HepG2 (cell line): ENCODE measurements around the gene NAA15. TPM values are rescaled to one million over a fixed set of nuclear protein-coding genes. Genes with fewer than 3 reads are reported as not detected.

Experiments used
- GLI4 ChIP-seq: sonication (generic); formaldehyde crosslinking; IDR thresholded peaks from 2 replicates; pipeline ENCODE4 v1.5.1; 2020; ENCODE audit warnings: missing genetic modification reagents, mild to moderate bottlenecking, moderate library complexity, borderline replicate concordance
- HES4 ChIP-seq: sonication (generic); formaldehyde crosslinking; IDR thresholded peaks from 2 replicates; pipeline ENCODE4 v1.9.0; 2021; ENCODE audit warnings: mild to moderate bottlenecking, missing genetic modification reagents, borderline replicate concordance
- JDP2 ChIP-seq: sonication (generic); formaldehyde crosslinking; IDR thresholded peaks from 2 replicates; pipeline ENCODE4 v1.8.1; 2022; ENCODE audit warnings: missing genetic modification reagents, borderline replicate concordance
- KDM3A ChIP-seq: IDR thresholded peaks from 2 replicates; pipeline ENCODE4 v1.6.1; 2018; ENCODE audit warnings: low read depth, missing compliant biosample characterization
- MBNL3 ChIP-seq: fragments of 250-450 bp; sonication (Bioruptor Pico); conservative IDR thresholded peaks from 2 replicates; pipeline ENCODE4 v1.8.0; 2022; ENCODE audit warnings: mild to moderate bottlenecking, inconsistent platforms
- MTA3 ChIP-seq: sonication (generic); formaldehyde crosslinking; IDR thresholded peaks from 2 replicates; pipeline ENCODE4 v1.4.0; 2020; ENCODE audit warnings: missing genetic modification reagents
- NFRKB ChIP-seq: fragments of 450-650 bp; IDR thresholded peaks from 2 replicates; pipeline ENCODE4 v1.6.1; 2017
- SSRP1 ChIP-seq: IDR thresholded peaks from 2 replicates; pipeline ENCODE4 v1.6.1; 2016; ENCODE audit warnings: control low read depth
- THYN1 ChIP-seq: sonication (generic); formaldehyde crosslinking; IDR thresholded peaks from 2 replicates; pipeline ENCODE4 v1.8.1; 2023; ENCODE audit warnings: low read depth, mild to moderate bottlenecking, moderate library complexity, missing genetic modification reagents, borderline replicate concordance
- ZFP36L2 ChIP-seq: sonication (generic); formaldehyde crosslinking; IDR thresholded peaks from 2 replicates; pipeline ENCODE4 v1.4.0; 2020; ENCODE audit warnings: missing genetic modification reagents
- ZNF160 ChIP-seq: sonication (generic); formaldehyde crosslinking; IDR thresholded peaks from 2 replicates; pipeline ENCODE4 v1.8.0; 2022; ENCODE audit warnings: mild to moderate bottlenecking, inconsistent platforms, missing genetic modification reagents
- ZNF343 ChIP-seq: sonication (generic); formaldehyde crosslinking; IDR thresholded peaks from 2 replicates; pipeline ENCODE4 v1.4.0; 2020; ENCODE audit warnings: mild to moderate bottlenecking, missing genetic modification reagents
- polyA plus RNA-seq, 8 experiments: library from polyadenylated mRNA; depleted of rRNA in 3 of 8; stranded (reverse) in 7 of 8; unstranded in 1 of 8; fragments of >200 nt; fragmentation: Illumina TruSeq in 4 of 8; extraction: Trizol in 4 of 8; gene quantifications; 2 replicates each; pipeline versions ENCODE4 v1.2.1 to v1.2.3, GENCODE V29; 2011 to 2016; ENCODE audit warnings: low read depth in 4 of 8, missing spikeins in 1 of 8, mixed read lengths in 1 of 8; ENCODE audit not compliant: insufficient read depth in 1 of 8
- total RNA-seq, 5 experiments: library from RNA; depleted of rRNA; stranded (reverse); fragments of >200 nt; fragmentation: Illumina TruSeq; extraction: Trizol; gene quantifications; 2 replicates each; pipeline ENCODE4 v1.2.3, GENCODE V29; 2016; ENCODE audit warnings: low read depth in 1 of 5
- TF ChIP-seq, protein P1 (sequence below): sonication (generic); formaldehyde crosslinking; IDR thresholded peaks from 2 replicates; pipeline ENCODE4 v1.5.1; 2020; ENCODE audit warnings: mild to moderate bottlenecking, missing genetic modification reagents, borderline replicate concordance
- TF ChIP-seq, protein P2 (sequence below): IDR thresholded peaks from 2 replicates; pipeline ENCODE4 v1.6.1; 2016; ENCODE audit warnings: control low read depth
- TF ChIP-seq, protein P3 (sequence below): sonication (generic); formaldehyde crosslinking; IDR thresholded peaks from 2 replicates; pipeline ENCODE4 v1.5.0; 2020; ENCODE audit warnings: missing genetic modification reagents
- TF ChIP-seq, protein P4 (sequence below), 2 experiments: sonication (generic) in 1 of 2; formaldehyde crosslinking in 1 of 2; IDR thresholded peaks; 2 replicates each; pipeline versions ENCODE4 v1.4.0 to v1.6.1; 2018 to 2020; ENCODE audit warnings: missing genetic modification reagents in 2 of 2, borderline replicate concordance in 1 of 2, low read depth in 1 of 2, mild to moderate bottlenecking in 1 of 2, missing biosample characterization in 1 of 2
- TF ChIP-seq, protein P5 (sequence below): sonication (generic); formaldehyde crosslinking; IDR thresholded peaks from 2 replicates; pipeline ENCODE4 v1.5.0; 2020; ENCODE audit warnings: missing genetic modification reagents
- TF ChIP-seq, protein P6 (sequence below): sonication (generic); formaldehyde crosslinking; IDR thresholded peaks from 2 replicates; pipeline ENCODE4 v1.4.0; 2020; ENCODE audit warnings: missing genetic modification reagents

Gene NAA15
- total and polyA plus RNA-seq, 2 of the 13 experiments (the other 11 are each of a cell fraction or from before 2014, with no cell fraction given), result 6.2 to 50.2 TPM

DNA sequence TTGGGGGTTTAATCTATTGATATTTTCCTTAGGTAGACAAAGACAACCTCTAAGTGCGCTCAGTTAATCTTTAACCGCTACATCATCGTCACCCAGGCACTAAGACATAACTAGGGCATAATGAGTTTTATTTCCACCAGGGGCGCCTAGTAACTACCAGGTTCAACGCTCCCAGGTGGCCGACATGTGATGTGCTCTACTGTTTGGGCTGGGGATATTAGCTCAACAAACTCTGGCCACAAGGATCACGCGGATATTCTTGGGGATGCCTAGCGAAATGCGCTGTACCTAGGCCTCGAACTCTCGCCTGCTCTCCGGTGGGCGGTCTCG is 151.7 kb downstream of the NAA15 start (continued):
- TF ChIP-seq, protein P1, sequence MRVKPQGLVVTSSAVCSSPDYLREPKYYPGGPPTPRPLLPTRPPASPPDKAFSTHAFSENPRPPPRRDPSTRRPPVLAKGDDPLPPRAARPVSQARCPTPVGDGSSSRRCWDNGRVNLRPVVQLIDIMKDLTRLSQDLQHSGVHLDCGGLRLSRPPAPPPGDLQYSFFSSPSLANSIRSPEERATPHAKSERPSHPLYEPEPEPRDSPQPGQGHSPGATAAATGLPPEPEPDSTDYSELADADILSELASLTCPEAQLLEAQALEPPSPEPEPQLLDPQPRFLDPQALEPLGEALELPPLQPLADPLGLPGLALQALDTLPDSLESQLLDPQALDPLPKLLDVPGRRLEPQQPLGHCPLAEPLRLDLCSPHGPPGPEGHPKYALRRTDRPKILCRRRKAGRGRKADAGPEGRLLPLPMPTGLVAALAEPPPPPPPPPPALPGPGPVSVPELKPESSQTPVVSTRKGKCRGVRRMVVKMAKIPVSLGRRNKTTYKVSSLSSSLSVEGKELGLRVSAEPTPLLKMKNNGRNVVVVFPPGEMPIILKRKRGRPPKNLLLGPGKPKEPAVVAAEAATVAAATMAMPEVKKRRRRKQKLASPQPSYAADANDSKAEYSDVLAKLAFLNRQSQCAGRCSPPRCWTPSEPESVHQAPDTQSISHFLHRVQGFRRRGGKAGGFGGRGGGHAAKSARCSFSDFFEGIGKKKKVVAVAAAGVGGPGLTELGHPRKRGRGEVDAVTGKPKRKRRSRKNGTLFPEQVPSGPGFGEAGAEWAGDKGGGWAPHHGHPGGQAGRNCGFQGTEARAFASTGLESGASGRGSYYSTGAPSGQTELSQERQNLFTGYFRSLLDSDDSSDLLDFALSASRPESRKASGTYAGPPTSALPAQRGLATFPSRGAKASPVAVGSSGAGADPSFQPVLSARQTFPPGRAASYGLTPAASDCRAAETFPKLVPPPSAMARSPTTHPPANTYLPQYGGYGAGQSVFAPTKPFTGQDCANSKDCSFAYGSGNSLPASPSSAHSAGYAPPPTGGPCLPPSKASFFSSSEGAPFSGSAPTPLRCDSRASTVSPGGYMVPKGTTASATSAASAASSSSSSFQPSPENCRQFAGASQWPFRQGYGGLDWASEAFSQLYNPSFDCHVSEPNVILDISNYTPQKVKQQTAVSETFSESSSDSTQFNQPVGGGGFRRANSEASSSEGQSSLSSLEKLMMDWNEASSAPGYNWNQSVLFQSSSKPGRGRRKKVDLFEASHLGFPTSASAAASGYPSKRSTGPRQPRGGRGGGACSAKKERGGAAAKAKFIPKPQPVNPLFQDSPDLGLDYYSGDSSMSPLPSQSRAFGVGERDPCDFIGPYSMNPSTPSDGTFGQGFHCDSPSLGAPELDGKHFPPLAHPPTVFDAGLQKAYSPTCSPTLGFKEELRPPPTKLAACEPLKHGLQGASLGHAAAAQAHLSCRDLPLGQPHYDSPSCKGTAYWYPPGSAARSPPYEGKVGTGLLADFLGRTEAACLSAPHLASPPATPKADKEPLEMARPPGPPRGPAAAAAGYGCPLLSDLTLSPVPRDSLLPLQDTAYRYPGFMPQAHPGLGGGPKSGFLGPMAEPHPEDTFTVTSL (CRISPR knock-in tag), result no peak
- no peak for TF ChIP-seq MBNL3 (CRISPR knock-in tag)
- TF ChIP-seq, protein P2, sequence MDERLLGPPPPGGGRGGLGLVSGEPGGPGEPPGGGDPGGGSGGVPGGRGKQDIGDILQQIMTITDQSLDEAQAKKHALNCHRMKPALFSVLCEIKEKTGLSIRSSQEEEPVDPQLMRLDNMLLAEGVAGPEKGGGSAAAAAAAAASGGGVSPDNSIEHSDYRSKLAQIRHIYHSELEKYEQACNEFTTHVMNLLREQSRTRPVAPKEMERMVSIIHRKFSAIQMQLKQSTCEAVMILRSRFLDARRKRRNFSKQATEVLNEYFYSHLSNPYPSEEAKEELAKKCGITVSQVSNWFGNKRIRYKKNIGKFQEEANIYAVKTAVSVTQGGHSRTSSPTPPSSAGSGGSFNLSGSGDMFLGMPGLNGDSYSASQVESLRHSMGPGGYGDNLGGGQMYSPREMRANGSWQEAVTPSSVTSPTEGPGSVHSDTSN (CRISPR knock-in tag), result no peak
- TF ChIP-seq MTA3 (CRISPR knock-in tag), result no peak
- TF ChIP-seq HES4 (CRISPR knock-in tag), result no peak
- no peak for TF ChIP-seq NFRKB
- TF ChIP-seq JDP2 (CRISPR knock-in tag), result no peak
- TF ChIP-seq THYN1 (CRISPR knock-in tag), result no peak
- TF ChIP-seq ZNF343 (CRISPR knock-in tag), result no peak
- TF ChIP-seq ZFP36L2 (CRISPR knock-in tag), result no peak
- no peak for TF ChIP-seq SSRP1 (CRISPR knock-in tag)
- TF ChIP-seq, protein P3, sequence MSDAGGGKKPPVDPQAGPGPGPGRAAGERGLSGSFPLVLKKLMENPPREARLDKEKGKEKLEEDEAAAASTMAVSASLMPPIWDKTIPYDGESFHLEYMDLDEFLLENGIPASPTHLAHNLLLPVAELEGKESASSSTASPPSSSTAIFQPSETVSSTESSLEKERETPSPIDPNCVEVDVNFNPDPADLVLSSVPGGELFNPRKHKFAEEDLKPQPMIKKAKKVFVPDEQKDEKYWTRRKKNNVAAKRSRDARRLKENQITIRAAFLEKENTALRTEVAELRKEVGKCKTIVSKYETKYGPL, result no peak
- TF ChIP-seq, protein P4, sequence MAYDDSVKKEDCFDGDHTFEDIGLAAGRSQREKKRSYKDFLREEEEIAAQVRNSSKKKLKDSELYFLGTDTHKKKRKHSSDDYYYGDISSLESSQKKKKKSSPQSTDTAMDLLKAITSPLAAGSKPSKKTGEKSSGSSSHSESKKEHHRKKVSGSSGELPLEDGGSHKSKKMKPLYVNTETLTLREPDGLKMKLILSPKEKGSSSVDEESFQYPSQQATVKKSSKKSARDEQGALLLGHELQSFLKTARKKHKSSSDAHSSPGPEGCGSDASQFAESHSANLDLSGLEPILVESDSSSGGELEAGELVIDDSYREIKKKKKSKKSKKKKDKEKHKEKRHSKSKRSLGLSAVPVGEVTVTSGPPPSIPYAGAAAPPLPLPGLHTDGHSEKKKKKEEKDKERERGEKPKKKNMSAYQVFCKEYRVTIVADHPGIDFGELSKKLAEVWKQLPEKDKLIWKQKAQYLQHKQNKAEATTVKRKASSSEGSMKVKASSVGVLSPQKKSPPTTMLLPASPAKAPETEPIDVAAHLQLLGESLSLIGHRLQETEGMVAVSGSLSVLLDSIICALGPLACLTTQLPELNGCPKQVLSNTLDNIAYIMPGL (CRISPR knock-in tag; IDR thresholded peaks at IDR 0.05; ENCODE audit: borderline replicate concordance in 1 of 2, low read depth in 1 of 2), result no peak
- TF ChIP-seq, protein P5, sequence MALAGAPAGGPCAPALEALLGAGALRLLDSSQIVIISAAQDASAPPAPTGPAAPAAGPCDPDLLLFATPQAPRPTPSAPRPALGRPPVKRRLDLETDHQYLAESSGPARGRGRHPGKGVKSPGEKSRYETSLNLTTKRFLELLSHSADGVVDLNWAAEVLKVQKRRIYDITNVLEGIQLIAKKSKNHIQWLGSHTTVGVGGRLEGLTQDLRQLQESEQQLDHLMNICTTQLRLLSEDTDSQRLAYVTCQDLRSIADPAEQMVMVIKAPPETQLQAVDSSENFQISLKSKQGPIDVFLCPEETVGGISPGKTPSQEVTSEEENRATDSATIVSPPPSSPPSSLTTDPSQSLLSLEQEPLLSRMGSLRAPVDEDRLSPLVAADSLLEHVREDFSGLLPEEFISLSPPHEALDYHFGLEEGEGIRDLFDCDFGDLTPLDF (CRISPR knock-in tag), result no peak
- TF ChIP-seq, protein P6, sequence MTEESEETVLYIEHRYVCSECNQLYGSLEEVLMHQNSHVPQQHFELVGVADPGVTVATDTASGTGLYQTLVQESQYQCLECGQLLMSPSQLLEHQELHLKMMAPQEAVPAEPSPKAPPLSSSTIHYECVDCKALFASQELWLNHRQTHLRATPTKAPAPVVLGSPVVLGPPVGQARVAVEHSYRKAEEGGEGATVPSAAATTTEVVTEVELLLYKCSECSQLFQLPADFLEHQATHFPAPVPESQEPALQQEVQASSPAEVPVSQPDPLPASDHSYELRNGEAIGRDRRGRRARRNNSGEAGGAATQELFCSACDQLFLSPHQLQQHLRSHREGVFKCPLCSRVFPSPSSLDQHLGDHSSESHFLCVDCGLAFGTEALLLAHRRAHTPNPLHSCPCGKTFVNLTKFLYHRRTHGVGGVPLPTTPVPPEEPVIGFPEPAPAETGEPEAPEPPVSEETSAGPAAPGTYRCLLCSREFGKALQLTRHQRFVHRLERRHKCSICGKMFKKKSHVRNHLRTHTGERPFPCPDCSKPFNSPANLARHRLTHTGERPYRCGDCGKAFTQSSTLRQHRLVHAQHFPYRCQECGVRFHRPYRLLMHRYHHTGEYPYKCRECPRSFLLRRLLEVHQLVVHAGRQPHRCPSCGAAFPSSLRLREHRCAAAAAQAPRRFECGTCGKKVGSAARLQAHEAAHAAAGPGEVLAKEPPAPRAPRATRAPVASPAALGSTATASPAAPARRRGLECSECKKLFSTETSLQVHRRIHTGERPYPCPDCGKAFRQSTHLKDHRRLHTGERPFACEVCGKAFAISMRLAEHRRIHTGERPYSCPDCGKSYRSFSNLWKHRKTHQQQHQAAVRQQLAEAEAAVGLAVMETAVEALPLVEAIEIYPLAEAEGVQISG (CRISPR knock-in tag), result no peak
- no peak for TF ChIP-seq ZNF160 (CRISPR knock-in tag)
- no peak for TF ChIP-seq GLI4 (CRISPR knock-in tag)
- TF ChIP-seq KDM3A (CRISPR knock-in tag), result no peak
